ENCODE data around the gene ANKRD29.
A peak's percentile ranks its signal among the peaks of the same experiment; 100 is the strongest.

ANKRD29 gene

GRCh38 chr18:23574611-23575308 lies 88.0 kb downstream of the ANKRD29 start:
- Histone ChIP-seq H3K9me3 (ENCODE audit: control insufficient read depth, low read length) (no peaks in the 10 kb centered on the region), H2AFZ (no peak overlapping the region), H3K27ac (peak overlapping the region; percentile 47), H3K4me3 (ENCODE audit: low read depth, low read length) (peak overlapping the region; percentile 12), H3K4me2 (ENCODE audit: low read length) (peak overlapping the region; percentile 59), H3K4me1 (peaks cover 28% of the 10 kb centered on the region), H3K9ac (no peak overlapping the region), H3K79me2 (peaks cover 36% of the 10 kb centered on the region), H3K36me3 (ENCODE audit: control insufficient read depth, insufficient read depth, low read length) (no peaks in the 10 kb centered on the region), H3K27me3 (ENCODE audit: control insufficient read depth, insufficient read depth, low read length) (no peaks in the 10 kb centered on the region)
- no peak for TF ChIP-seq CTCF (IDR thresholded peaks at IDR 0.05)

- TF ChIP-seq CTCF (IDR thresholded peaks at IDR 0.05) = no peak
Measured at GRCh38 chr18:23573626-23574431, 88.9 kb downstream of the ANKRD29 start.

DNA sequence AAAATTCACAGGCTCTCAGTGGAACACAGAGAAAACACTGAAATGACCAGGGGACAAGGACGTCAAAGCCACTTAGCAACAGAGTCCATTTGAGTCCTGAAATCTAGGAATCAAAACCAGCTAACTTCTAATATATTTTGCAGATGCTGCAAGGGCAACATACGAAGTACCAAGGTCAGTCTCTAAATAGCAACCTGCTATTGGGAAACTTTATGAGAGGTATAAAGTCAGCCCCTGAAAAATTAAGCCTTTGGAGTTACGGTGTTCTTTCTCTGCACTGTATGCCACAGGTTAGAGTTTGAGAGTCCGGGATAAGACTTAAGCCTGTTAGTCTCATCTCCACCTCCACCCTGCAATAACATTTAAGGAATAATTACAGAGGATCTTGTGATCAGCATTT lies 89.7 kb downstream of the ANKRD29 start:
- Histone ChIP-seq H3K79me2 (peaks cover 21% of the 10 kb centered on the region), H3K9me3 (ENCODE audit: control insufficient read depth, low read length) (no peaks in the 10 kb centered on the region), H3K27ac (peak overlapping the region; percentile 48), H3K27me3 (ENCODE audit: control insufficient read depth, insufficient read depth, low read length) (no peaks in the 10 kb centered on the region), H3K36me3 (ENCODE audit: control insufficient read depth, insufficient read depth, low read length) (no peaks in the 10 kb centered on the region), H3K4me1 (peaks cover 25% of the 10 kb centered on the region), H3K4me3 (ENCODE audit: low read depth, low read length) (peak overlapping the region; percentile 33), H2AFZ (no peak overlapping the region), H3K9ac (no peak overlapping the region), H3K4me2 (ENCODE audit: low read length) (peak overlapping the region; percentile 59)
- no peak for TF ChIP-seq CTCF (IDR thresholded peaks at IDR 0.05)

More at GRCh38 chr18:23573626-23574431, 88.9 kb downstream of the ANKRD29 start:
- peaks cover 29% of the 10 kb centered on the region for H3K79me2 ChIP-seq
- no peaks in the 10 kb centered on the region for H3K36me3 ChIP-seq (ENCODE audit: control insufficient read depth, insufficient read depth, low read length)
- no peaks in the 10 kb centered on the region for H3K27me3 ChIP-seq (ENCODE audit: control insufficient read depth, insufficient read depth, low read length)
- H3K4me3 ChIP-seq (ENCODE audit: low read depth, low read length) = peak overlapping the region; percentile 33
- peak overlapping the region; percentile 59 for H3K4me2 ChIP-seq (ENCODE audit: low read length)
- no peaks in the 10 kb centered on the region for H3K9me3 ChIP-seq (ENCODE audit: control insufficient read depth, low read length)
- H3K9ac ChIP-seq = no peak overlapping the region
- H3K27ac ChIP-seq = peak overlapping the region; percentile 47
- H3K4me1 ChIP-seq = peaks cover 25% of the 10 kb centered on the region
- H2AFZ ChIP-seq = no peak overlapping the region

DNA sequence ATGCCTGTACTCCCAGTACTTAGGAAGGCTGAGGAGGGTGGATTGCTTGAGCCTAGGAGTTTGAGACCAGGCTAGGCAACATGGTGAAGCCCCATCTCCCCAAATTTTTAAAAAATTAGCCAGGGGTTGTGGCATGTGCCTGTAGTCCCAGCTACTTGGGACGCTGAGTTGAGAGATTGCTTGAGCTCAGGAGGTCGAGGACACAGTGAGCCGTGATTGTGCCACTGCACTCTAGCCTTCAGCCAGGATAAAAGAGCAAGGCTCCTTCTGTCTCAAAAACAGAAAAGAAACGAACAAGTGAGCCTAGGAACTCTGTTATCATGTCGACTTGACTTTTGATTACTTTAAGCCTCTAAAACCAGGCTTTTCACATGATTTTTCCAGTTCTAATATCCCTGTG lies 90.1 kb downstream of the ANKRD29 start:
- Histone ChIP-seq H3K27ac (peak overlapping the region; percentile 48), H3K4me3 (ENCODE audit: low read depth, low read length) (peak overlapping the region; percentile 33), H3K27me3 (ENCODE audit: control insufficient read depth, insufficient read depth, low read length) (no peaks in the 10 kb centered on the region), H3K79me2 (peaks cover 21% of the 10 kb centered on the region), H3K9me3 (ENCODE audit: control insufficient read depth, low read length) (no peaks in the 10 kb centered on the region), H3K4me2 (ENCODE audit: low read length) (peak overlapping the region; percentile 59), H3K4me1 (peaks cover 25% of the 10 kb centered on the region), H3K36me3 (ENCODE audit: control insufficient read depth, insufficient read depth, low read length) (no peaks in the 10 kb centered on the region), H2AFZ (no peak overlapping the region), H3K9ac (no peak overlapping the region)
- no peak for TF ChIP-seq CTCF (IDR thresholded peaks at IDR 0.05)

All from parathyroid adenoma (tissue), 2 donors.